Stimulated activated CD4-positive, alpha-beta T cell treated with anti-CD3 and anti-CD28 coated beads, Interleukin-1b, Interleukin-23, amount 100 ng/mL, for 4 hours (primary cell): ENCODE results near the gene MIDN.

Experiments used
- DNase-seq, 2 donors: peaks; one replicate each; pipeline ENCODE4 v3.0.0-alpha.2; 2020; ENCODE audit warnings: low read depth in 2 of 2

MIDN gene

DNA sequence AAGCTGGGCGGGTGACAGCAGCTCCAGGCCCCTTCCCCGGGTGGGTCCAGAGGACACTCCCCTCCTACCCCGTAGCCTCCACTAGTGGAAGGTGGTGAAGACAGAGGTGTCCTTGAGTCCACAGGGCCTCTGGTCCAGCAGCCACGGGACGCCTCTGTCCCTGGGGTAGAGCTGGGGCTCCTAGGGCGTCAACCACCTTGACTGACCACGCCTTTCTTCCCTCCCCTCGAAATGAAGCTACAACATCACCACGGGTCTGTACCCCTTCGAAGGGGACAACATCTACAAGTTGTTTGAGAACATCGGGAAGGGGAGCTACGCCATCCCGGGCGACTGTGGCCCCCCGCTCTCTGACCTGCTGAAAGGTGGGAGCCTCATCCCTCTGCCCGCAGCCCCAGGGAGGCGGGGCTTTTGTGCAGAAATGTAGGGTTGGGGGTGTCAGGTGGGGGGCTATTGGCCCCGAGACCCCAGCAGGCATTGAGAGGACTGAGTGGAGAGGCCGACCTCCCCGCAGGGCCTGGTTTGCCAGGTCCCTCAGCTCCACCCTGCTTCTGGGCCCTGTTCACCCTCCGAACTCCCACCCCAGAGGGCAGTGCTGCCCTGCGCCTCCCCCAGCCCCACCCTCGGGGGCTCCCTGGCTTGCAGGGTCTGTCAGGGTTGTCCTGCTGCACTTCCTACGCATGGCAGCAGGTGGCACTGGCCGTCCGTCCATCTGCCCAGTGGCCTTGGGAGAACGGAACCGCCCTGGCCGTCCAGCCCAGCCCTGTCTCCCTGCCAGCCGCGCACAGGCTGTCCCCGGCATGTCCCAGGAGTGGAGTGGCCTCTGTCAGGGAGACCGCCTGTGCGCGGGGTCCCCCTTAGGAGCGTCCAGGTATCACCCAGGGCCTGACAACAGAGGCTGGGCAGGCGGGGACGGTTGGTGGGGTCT, 27.1 kb upstream of the MIDN start:
- DNase-seq, result no peak

DNA sequence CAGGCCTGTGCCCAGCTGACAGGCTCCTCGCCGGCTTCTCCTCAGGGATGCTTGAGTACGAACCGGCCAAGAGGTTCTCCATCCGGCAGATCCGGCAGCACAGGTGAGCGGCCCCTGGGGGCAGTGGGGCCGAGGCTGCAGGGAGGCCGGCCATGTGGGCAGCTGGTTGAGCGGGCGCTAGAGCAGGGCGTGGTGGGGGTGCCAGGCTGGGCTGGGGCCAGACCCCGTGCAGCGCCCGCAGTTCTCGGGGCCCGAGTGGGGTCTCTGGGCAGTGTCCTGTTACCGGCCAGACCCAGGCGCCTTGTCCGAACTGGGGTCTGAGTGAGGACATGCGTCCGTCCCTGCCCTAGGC, 26.5 kb upstream of the MIDN start:
- no peak for DNase-seq

DNA sequence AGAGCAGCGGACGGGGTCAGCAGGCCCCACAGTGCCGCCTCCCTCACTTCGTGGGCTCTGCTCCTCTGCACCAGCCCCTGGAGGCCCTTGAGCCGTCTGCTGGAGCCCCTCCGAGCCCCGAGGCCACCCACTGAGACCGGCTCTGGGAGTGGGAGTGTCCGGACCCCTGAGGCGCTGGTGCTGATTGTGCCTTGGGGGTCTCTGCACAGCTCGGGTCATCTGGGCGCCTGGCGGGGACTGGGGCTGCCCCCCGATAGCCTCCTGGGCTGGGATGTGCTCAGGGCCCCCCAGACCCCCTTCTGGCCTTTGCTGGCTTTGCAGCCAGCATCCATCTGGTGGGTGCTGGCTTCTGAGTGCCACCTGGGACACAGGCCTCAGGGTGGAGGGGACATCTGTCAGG, 26.0 kb upstream of the MIDN start:
- no peak for DNase-seq

DNA sequence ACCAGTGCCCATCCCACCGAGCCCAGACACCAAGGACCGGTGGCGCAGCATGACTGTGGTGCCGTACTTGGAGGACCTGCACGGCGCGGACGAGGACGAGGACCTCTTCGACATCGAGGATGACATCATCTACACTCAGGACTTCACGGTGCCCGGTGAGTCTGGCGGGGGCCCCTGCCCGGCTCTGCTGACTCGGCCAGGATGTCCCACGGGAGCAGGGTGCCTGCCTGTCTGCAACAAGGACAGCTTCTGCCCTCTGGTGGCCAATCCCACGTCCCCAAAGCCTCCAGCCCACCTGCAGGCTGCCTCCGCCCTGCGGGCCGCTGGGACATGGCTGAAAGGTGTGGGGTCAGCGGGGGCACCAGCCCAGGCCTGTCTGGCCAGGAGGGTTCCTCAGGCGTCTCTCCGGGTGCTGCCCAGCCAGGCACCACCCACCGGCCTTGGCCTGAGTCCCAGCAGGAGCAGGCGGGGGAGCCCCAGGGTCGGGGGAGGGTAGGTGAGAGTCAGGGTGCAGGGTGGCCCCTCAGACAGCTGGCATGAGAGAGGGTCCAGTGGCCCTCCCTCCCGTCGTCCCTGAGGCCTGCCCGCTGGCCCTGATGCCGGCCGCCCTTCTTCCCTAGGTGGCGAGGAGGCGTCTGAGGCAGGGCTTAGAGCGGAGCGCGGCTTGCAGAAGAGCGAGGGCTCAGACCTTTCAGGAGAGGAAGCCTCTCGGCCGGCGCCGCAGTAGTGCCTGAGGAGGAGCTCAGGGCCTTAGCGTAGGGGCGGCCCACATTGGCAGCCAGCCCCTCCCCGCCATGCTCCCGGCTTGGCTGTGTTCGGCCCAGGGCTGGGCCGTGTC, 25.1 kb upstream of the MIDN start:
- no peak for DNase-seq

DNA sequence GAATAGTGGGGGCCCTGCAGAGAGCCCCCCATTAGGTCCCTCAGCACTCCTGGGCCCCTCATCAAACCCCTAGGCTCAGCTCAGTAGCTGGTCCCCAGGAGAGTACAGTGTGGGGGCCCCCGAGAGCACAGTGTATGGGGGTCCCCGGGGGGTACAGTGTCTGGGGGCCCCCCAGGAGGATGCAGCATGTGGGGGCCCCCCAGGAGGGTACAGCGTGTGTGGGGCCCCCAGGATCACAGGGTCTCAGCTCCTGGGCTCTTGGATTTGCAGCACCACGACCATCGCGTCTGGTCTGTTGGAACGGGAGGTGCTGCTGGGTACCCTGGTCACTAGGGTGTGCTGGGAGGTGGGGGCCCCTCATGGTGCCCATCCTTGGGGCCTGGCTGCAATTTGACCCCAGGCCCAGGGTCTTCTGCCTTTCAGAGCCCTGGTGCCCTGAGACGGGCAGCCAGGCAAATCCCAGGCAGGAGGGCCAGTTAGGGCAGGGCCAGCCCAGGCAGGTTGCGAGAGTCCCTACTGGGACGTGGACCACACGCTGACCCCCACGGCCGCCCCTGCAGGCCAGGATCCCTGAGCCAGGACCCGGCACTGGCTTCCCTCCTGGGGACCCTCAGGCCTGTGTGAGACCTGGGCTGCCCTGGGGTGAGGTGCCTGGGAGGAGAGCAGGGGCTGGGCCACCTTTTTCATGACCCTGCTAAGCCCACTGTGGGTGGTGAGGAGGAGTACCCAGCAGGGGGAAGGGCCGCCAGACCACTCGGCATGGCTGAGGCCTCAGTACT, 24.1 kb upstream of the MIDN start:
- DNase-seq, result no peak

DNA sequence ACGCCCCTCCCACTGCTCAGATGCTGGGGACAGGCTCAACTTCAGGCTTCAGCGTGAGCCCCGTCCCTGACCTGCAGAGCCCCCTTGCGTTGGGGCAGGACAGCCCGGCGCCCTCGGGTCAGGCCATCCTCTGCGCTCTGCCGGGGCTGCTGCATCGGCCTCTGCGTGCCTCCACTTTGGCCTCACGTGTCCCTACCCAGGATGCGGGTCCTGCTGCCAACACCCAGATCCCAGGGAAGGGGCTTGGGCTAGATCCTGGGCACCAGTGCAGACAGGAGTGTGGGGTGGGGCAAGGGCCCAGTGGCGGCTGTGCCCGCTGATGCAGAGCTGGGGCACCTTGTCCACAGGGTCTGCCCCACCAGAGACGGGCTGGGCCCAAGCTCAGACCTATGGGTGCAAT, 23.5 kb upstream of the MIDN start:
- no peak for DNase-seq

DNA sequence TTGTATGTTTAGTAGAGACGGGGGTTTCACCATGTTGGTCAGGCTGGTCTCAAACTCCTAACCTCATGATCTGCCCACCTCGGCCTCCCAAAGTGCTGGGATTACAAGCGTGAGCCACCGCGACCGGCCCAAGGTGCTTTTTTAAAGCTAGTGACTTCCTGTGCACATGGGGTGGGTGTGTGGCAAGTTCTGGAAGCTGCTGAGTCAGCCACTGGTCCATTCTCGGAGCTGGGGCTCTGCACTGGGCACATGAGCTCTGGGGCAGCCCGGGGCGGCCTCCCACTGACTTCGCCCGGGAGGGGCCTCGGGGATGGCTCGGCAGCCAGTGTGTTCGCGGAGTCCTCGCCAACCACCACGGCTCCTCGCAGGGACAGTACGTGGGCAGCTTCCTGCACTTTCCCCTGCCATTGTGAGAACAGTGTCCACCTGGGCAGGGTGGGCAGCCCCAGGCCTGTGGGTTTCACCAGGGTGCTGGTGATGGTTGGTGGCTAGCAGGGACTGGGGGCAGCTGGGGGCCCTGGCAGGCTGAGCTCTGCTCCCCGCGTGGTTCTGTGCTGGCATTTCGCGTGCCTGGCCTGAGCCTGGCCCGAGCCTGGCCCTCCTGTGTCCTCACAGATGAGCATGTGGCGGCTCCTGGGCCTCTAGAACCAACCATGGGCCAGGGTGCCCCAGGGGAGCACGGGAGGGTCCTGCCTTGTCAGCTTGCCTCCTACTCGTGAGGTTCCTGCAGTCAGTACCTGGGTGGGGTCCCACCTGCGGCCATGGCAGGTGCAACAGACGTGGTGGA, 22.8 kb upstream of the MIDN start:
- DNase-seq, result no peak

DNA sequence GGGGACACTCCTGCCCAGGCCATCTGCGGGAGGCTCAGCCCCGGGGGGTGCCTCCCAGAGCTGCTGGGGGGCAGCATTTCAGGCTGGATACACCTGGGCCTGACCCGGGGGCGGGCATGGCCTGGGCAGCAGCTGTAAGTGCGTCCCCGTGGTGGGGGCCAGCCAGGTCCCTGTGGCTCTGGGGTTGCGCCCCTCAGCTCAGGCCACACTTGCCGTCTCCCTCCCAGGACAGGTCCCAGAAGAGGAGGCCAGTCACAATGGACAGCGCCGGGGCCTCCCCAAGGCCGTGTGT, 22.2 kb upstream of the MIDN start:
- DNase-seq, result no peak

DNA sequence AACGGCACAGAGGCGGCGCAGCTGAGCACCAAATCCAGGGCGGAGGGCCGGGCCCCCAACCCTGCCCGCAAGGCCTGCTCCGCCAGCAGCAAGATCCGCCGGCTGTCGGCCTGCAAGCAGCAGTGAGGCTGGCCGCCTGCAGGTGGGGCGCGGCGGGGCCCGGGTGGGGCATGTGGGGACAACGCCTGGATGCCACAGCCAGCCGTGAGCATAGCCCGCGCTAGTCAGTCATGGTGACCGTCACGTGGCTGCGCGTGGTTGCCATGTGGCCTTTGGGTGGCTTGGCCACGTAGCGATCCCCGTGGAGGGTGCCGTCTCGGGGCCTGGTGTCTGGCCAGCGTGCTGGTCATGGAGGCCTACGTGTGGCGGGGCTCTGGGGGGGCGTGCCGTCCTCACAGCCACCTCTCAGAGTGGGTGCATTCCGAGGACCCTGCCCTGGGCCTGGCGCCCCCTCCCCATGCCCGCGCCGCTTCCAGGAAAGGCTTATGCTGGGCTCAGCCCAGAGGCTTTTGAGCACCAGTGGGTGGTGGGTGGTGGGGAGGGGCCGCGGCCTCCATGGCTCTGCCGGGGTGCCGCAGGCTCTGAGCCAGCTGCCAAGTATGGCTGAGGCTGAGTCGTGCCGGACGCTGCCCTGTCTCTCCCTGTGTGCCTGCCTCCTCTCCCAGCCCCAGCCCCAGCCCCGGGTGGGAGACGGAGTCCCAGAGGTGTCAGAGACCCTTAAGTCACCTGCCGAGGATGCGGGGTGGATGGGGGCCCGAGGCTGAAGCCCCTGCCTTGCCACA, 21.7 kb upstream of the MIDN start:
- no peak for DNase-seq

DNA sequence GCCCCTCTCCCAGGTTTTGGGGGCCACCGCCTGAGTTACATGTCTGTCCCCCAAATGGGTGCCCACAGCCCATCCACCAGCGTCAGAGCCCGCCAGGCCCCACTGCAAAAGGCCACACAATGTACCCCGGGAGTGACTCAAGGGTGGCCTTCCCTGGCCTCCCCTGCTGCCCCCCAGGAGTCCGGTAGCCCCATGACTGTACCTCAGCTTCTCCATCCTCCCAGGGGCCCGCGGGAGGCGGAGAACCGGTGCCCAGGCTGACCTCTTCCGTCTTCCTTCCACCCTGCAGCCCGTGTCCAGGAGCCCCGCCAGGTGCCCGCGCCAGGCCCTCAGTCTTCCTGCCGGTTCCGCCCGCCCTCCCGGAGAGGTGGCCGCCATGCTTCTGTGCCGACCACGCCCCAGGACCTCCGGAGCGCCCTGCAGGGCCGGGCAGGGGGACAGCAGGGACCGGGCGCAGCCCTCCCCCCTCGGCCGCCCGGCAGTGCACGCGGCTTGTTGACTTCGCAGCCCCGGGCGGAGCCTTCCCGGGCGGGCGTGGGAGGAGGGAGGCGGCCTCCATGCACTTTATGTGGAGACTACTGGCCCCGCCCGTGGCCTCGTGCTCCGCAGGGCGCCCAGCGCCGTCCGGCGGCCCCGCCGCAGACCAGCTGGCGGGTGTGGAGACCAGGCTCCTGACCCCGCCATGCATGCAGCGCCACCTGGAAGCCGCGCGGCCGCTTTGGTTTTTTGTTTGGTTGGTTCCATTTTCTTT, 20.9 kb upstream of the MIDN start:
- no peak for DNase-seq

DNA sequence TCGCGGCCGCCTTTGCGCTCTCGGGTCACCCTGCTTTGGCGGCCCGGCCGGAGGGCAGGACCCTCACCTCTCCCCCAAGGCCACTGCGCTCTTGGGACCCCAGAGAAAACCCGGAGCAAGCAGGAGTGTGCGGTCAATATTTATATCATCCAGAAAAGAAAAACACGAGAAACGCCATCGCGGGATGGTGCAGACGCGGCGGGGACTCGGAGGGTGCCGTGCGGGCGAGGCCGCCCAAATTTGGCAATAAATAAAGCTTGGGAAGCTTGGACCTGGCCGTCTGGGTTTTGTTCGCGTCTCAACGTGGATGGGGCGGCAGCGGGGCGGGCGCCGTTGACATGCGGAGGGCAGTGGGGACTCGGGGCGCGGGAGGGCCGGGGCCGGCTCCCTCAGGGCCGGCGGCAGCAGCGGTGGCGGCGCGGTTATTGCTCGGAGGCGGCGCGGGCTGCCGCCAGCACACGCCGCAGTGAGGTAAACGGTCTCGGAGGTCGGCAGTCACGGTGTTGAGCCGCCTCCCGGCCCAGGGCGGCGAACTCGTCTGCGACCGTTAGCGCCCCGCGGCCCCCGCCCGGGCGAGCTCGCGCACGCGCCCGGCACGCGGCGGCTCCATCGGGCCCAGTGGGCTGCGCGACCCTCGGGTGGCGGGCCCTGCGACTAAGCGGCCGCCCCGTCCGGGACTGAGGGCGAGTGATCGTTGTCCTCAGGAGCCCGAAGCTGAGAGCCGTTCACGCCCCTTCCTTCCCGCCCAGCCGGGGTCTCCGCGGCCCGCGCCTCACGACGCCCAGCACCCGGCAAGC, 20.0 kb upstream of the MIDN start:
- DNase-seq, result no peak

DNA sequence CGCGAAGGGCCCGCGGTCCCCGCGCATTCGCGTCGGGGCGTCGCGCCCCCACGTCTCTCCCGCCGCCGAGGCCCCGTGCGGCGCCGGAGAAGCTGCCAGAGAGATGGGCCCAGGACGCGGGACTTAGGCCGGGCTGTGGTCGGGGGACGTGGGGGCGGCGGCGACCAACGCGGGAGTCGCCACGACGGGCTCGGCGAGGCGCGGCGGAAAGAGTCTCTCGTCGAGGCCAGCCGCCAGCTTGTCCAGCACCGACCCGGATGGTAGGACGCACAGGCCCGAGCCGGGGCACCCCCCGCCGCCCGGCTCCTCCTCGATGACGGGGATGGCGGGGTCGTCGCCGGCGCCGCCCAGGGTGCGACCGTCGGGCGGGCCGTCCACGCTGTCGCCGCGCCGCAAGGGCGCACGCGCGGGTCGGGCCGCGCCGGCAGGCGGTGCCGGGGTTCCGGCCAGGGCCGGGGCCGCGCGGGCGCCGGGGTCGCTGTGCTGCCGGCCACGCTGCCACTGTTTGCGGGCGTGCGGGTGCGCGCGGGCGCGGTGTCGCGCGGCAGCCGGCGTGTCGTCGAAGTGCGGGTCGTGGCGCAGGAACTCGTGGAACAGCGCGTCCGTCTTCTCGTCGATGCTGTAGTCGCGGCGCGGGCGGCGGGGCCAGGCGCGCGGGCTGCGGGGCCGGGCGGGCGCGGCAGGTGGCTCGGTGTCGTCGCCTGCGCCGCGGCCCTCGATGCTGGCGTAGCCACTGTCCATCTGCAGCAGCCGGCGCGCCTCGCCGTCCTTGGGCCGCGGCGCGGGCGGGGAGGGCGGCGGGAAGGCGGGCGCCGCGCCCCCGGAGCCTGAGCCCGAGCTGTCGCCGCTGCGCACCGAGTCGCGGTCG, 19.1 kb upstream of the MIDN start:
- no peak for DNase-seq

DNA sequence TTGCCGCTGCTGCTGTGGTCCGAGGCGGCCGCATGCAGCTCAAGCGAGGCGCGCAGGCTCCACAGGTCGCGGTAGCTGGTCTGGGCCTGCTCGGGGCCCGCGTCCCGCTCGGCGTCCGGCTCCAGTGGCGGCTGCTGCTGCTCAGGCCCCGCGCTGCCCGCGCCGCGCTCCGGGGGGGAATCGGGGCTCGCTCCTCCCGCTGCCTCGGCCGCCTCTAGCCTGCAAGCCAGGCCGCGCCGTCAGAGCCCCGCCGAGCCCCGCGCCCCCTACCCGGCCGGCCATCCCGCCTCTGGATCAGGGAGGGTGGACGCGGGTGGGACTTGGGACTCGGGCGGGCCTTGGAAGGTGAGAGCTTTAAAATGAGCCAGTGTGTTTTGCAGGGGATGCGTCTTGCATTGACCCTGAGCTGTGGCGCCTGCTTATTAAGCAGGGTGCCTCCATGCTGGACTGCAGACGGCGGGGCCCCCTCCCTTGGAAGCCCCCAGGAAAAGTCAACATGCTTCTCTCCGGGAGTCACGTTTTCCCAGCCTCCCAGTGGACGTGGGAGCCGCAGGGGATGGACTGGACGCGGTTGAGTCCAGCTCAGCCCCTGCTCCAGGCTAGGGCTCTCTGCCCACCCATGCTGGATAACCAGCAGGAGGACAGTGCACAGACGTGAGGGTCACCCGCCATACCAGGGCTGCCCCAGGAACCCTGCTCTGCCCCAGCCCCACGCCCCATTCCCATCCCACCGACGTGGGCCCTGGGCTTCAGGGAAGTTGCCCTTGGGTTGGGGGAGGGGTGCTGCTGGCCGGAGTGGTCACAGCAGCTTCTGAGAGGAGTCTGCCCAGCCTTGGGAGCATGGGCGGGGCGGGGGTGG, 18.2 kb upstream of the MIDN start:
- DNase-seq, result no peak

DNA sequence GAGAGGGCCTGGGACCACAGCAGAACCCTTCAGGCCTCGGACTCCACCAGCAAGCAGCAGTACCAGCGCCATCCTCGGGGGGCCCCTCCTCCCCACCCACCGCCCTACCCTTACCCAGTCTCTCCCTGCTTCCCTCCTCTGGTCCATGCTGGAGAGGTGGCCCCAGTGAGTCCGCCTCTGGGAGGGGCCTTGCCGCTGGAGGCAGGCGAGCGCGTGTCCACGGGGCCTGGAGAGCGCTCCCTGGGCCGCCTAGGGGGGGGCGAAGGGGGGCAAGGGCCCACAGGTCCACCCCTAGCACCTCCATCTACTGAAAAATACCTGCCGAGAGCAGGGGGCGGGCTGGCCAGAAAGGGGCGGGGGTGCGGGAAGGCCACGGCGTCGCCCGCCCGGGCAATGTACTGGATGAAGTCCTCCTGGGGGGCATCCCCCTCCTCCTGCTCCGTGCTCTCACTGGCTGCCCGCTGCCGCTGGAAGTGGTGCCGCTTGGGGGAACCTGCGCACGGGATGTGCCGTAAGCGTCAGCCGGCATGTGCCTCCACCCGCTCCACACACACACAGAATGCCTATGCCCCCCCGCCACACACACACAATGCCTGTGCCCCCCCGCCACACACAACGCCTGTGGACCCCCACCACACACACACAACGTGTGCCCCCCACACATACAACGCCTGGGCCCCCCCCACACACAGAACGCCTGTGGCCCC, 17.4 kb upstream of the MIDN start:
- DNase-seq, result no peak

DNA sequence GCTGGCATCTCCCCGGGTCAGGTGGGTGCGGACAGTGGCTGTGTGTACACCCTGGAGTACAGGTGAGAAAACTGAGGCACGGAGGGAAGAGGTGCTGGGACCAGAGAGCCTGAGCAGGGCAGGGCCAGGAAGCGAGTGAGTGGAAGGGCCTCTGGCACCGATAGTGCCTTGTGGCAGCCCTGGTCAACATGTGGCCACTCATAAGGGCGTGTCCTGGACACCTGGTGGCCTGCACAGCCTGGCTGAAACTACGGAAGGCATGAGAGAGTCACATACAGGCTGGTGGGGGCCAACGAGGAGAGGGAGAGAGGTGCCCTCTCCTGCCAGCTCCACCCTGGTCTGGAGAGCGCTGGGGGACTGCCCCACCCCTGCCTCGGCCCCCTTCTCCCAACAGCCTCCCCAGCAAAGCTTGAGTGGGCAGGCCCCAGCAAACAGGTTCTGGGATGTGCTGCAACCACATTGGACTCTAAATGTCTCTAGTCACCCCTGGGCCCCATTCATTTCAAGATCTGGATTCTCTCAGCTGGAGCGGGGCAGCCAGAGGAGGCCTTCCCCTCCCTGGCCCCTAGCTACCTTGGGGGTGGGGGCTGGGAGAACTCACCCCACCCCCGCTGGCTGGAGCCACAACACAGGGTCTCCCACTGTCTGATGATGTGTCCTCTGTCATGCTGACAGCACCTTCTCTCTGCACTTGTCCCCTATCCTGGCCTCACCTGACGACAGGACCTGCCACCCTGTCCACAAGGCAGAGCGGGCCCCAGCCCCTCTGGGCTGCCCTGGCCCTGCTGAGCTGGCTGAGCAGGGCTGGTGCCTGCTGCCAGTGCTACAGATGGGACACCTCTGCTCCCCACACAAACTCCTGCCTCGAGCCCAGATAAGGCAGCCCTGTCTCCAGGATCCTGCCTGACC, 16.4 kb upstream of the MIDN start:
- no peak for DNase-seq

DNA sequence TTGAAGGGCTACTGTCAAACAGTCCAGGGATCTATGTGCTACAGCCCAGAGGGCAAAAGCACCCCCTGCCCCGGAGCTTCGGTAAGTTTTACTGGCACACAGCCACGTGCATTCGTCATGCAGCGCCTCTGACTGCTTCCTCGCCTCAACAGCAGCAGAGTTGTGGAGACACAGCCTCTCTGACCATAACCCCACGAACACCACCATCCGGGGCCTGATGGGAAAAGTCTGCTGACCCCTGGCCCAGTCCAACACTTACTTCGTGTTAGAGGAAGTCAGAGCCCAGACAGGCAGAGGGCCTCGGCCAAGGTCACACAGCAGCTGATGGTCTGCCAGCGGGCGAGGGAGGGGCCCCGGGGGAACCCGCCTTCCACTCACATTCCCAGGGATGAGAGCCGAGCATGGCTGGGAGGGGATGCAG, 15.7 kb upstream of the MIDN start:
- no peak for DNase-seq
